Breast epithelium (tissue), 4 donors: Measurements from ENCODE around the gene TMED8. TPM values are rescaled to one million over a fixed set of nuclear protein-coding genes. Genes with fewer than 3 reads are reported as not detected.
"Not testable (repeated sequence)": the region's sequence is repeated elsewhere in the genome, so short reads cannot be mapped to it uniquely, and the experiment has no call there.

ENCODE experiments used
- DNase-seq, 2 donors: peaks; one replicate each; pipeline ENCODE4 v3.0.0-alpha.2; 2019; ENCODE audit warnings: low spot score in 2 of 2
- H3K27ac ChIP-seq, 2 donors: fragments of 200-600 bp; sonication (generic) in 1 of 2; one replicate each; pipeline ENCODE4 v1.5.1; 2016 to 2019; ENCODE audit warnings: mild to moderate bottlenecking in 1 of 2
- H3K27me3 ChIP-seq, 2 donors: fragments of 200-600 bp; sonication (generic) in 1 of 2; one replicate each; pipeline versions ENCODE4 v1.5.1 to v1.6.0; 2017 to 2019; ENCODE audit warnings: control low read depth in 1 of 2, mild to moderate bottlenecking in 1 of 2
- H3K36me3 ChIP-seq: fragments of 200-600 bp; one replicate; pipeline ENCODE4 v1.5.1; 2019
- H3K4me1 ChIP-seq, 2 donors: fragments of 200-600 bp; sonication (generic); one replicate each; pipeline ENCODE4 v1.5.1; 2016 to 2019; ENCODE audit warnings: control low read depth in 1 of 2
- H3K4me3 ChIP-seq, 3 donors: fragments of 200-600 bp; sonication (generic); 1 replicate in 2 of 3; 2 replicates in 1 of 3; pipeline ENCODE4 v1.5.1; 2016 to 2019; ENCODE audit warnings: mild to moderate bottlenecking in 3 of 3, moderate library complexity in 2 of 3
- H3K9me3 ChIP-seq, 2 donors: fragments of 200-600 bp; sonication (generic) in 1 of 2; one replicate each; pipeline ENCODE4 v1.5.1; 2016 to 2019; ENCODE audit warnings: control low read depth in 1 of 2
- POLR2A ChIP-seq: fragments of 450-650 bp; IDR thresholded peaks from one replicate; pipeline ENCODE4 v1.6.1; 2016; ENCODE audit warnings: antibody characterized with exemption, mild to moderate bottlenecking, moderate library complexity
- POLR2AphosphoS5 ChIP-seq, 3 donors: sonication (generic); formaldehyde crosslinking; IDR thresholded peaks; one replicate each; pipeline ENCODE4 v1.6.1; 2017; ENCODE audit warnings: antibody characterized with exemption in 3 of 3
- intact Hi-C: fragments of 100-400 bp; cut with DNase I; formaldehyde crosslinking; loops from one replicate; pipeline ENCODE4 v1.15.1; 2023; ENCODE audit warnings: low total_unique reads
- total RNA-seq, 3 donors: library from RNA; depleted of rRNA; stranded (reverse); fragments of >200 nt; gene quantifications; one replicate each; pipeline ENCODE4 v1.1.0, GENCODE V29; 2016
- TF ChIP-seq, protein P1 (sequence below), 3 donors: fragments of 450-650 bp; IDR thresholded peaks; one replicate each; pipeline ENCODE4 v1.5.1; 2016 to 2017; ENCODE audit warnings: antibody characterized with exemption in 3 of 3, mild to moderate bottlenecking in 3 of 3, moderate library complexity in 3 of 3

The TMED8 gene
- total RNA-seq, 3 donors from 2014 or later: 9.4 to 16.0 (median 14.4) TPM

DNA sequence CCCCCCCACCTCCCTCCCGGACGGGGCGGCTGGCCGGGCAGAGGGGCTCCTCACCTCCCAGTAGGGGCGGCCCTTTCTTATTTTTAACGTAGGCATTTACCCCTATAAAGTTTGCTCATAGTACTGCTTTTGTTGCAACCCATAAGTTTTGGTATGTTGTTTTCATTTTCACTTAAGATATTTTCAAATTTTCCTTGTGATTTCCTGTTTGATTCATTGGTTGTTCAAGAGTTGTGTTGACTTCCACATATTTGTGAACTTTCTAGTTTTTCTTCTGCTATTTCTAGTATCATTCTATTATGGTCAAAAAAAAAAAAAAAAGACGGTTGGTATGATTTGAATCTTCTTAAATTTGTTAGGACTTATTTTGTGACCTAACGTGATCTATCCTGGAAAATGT, 39.9 kb upstream of the TMED8 start:
- no peak overlapping the region for H3K4me3 ChIP-seq
- no peaks in the 10 kb centered on the region for H3K4me1 ChIP-seq
- no peak for DNase-seq
- no peaks in the 10 kb centered on the region for H3K27me3 ChIP-seq
- peaks cover 20 to 27% of the 10 kb centered on the region in 2 donors for H3K9me3 ChIP-seq
- intact Hi-C loops: no loop called here
- H3K36me3 ChIP-seq: no peaks in the 10 kb centered on the region
- H3K27ac ChIP-seq: no peak overlapping the region
- TF ChIP-seq, protein P1, sequence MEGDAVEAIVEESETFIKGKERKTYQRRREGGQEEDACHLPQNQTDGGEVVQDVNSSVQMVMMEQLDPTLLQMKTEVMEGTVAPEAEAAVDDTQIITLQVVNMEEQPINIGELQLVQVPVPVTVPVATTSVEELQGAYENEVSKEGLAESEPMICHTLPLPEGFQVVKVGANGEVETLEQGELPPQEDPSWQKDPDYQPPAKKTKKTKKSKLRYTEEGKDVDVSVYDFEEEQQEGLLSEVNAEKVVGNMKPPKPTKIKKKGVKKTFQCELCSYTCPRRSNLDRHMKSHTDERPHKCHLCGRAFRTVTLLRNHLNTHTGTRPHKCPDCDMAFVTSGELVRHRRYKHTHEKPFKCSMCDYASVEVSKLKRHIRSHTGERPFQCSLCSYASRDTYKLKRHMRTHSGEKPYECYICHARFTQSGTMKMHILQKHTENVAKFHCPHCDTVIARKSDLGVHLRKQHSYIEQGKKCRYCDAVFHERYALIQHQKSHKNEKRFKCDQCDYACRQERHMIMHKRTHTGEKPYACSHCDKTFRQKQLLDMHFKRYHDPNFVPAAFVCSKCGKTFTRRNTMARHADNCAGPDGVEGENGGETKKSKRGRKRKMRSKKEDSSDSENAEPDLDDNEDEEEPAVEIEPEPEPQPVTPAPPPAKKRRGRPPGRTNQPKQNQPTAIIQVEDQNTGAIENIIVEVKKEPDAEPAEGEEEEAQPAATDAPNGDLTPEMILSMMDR (IDR thresholded peaks at IDR 0.05): no peak
- TF ChIP-seq POLR2AphosphoS5 (IDR thresholded peaks at IDR 0.05): no peak
- no peak for TF ChIP-seq POLR2A

DNA sequence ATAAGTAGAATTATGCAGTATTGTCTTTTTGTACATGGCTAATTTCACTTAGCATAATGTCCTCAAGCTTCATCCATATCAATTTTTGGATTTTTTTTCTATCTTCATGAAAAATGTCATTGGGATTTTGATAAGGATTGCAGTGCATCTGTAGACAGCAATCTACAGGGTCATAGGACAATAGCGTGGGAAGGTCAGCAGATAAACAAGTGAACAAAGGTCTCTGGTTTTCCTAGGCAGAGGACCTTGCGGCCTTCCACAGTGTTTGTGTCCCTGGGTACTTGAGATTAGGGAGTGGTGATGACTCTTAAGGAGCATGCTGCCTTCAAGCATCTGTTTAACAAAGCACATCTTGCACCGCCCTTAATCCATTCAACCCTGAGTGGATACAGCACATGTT, 39.2 kb upstream of the TMED8 start:
- H3K9me3 ChIP-seq: peaks cover 20 to 27% of the 10 kb centered on the region in 2 donors
- H3K4me3 ChIP-seq, H3K4me1 ChIP-seq, intact Hi-C loops, DNase-seq, H3K27me3 ChIP-seq, H3K27ac ChIP-seq, H3K36me3 ChIP-seq: not testable (repeated sequence)

DNA sequence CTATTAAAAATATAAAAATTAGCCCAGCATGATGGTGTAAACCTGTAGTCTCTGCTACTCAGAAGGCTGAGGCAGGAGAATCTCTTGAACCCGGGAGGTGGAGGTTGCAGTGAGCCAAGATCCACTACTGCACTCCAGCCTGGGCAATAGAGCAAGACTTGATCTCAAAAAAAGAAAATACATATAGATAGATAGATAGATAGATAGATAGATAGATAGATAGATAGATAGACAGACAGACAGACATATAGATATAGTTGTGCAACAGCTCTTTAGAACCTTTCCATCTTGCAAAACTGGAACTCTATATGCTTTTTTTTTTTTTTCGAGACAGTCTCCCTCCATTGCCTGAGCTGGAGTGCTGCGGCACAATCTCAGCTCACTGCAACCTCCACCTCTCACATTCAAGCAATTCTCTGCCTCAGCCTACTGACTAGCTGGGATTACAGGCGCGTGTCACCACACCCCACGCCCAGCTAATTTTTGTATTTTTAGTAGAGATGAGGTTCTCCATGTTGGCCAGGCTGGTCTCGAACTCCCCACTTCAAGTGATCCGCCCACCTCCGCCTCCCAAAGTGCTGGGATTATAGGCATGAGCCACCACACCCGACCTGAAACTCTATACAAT, 38.6 kb upstream of the TMED8 start:
- intact Hi-C loops: not testable (repeated sequence)

DNA sequence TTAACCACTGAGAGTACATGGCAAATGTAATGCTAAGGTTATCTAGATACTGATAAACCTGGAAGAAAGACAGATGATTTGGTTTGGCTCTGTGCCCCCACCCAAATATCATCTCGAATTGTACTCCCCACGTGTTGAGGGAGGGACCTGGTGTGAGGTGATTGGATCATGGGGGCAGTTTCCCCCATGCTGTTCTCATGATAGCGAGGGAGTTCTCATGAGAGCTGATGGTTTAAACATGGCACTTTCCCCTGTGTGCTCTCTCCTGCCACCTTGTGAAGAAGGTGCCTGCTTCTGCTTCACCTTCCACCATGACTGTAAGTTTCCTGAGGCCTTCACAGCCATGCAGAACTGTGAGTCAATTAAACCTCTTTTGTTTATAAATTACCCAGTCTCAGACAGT, 32.2 kb upstream of the TMED8 start:
- H3K4me3 ChIP-seq: no peak overlapping the region
- H3K4me1 ChIP-seq: no peaks in the 10 kb centered on the region
- no peak for DNase-seq
- no peaks in the 10 kb centered on the region for H3K36me3 ChIP-seq
- TF ChIP-seq, protein P1 (IDR thresholded peaks at IDR 0.05): no peak
- TF ChIP-seq POLR2AphosphoS5 (IDR thresholded peaks at IDR 0.05) (no peak), POLR2A (no peak)
- H3K27ac ChIP-seq: no peak overlapping the region
- H3K27me3 ChIP-seq: no peaks in the 10 kb centered on the region
- no peaks in the 10 kb centered on the region for H3K9me3 ChIP-seq
- intact Hi-C loops: no loop called here

More for the DNA sequence above, 38.6 kb upstream of the TMED8 start:
- H3K4me1 ChIP-seq, DNase-seq, H3K4me3 ChIP-seq, H3K36me3 ChIP-seq, H3K27me3 ChIP-seq, H3K27ac ChIP-seq: not testable (repeated sequence)
- H3K9me3 ChIP-seq: peaks cover 20 to 23% of the 10 kb centered on the region in 2 donors

DNA sequence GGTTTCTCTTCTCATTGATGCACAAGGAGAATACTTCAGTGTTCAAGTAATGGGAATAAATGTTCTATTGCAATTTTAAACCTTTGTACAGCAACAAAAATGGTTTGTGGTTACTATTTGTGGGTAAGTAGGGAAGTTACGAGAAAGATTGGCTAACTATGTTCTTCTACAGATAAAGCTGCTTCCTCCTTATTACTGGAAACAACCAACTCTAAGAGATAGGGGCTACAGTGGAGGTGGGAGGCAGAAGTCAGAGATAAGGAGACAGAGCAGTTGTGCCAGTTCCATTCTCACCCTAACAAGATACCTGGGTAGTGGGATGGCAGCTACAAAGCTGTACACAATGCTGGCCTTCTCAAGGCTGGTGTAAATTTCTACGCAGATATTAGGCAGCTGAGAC, 30.3 kb upstream of the TMED8 start:
- Histone ChIP-seq H3K4me3 (no peak overlapping the region), H3K27ac (no peak overlapping the region)
- intact Hi-C loops: no loop called here

DNA sequence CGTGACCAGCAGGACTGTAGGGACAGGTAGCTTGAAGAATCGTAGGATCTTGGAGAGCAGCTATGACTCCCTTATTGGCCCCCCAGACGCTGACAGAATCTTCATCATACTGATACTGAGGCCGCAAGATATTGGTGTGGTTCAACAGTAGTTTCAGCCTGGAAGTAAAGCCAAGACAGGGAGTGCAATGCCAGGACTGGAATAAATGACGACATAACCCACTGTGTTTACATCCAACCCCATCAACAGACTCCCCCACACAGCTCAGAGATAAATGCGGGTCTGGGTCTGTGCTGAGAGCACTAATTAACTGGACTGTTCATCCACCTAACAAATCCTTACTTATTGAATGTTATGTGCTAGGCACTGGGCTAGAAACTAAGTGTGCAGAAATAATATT, 29.8 kb upstream of the TMED8 start:
- no peaks in the 10 kb centered on the region for H3K36me3 ChIP-seq
- no peak for DNase-seq
- H3K4me1 ChIP-seq: no peaks in the 10 kb centered on the region
- TF ChIP-seq POLR2AphosphoS5 (IDR thresholded peaks at IDR 0.05) (no peak), POLR2A (no peak)
- TF ChIP-seq, protein P1 (IDR thresholded peaks at IDR 0.05): no peak
- H3K27me3 ChIP-seq: no peaks in the 10 kb centered on the region
- no peak overlapping the region for H3K27ac ChIP-seq
- H3K9me3 ChIP-seq: no peaks in the 10 kb centered on the region
- H3K4me3 ChIP-seq: no peak overlapping the region
- intact Hi-C loops: no loop called here

More for the DNA sequence above, 30.3 kb upstream of the TMED8 start:
- DNase-seq: no peak
- TF ChIP-seq POLR2AphosphoS5 (IDR thresholded peaks at IDR 0.05) (no peak), POLR2A (no peak)
- TF ChIP-seq, protein P1 (IDR thresholded peaks at IDR 0.05): no peak
- no peaks in the 10 kb centered on the region for H3K36me3 ChIP-seq
- H3K4me1 ChIP-seq: no peaks in the 10 kb centered on the region
- H3K27me3 ChIP-seq: no peaks in the 10 kb centered on the region
- no peaks in the 10 kb centered on the region for H3K9me3 ChIP-seq
